ENCODE results near the gene HSD3B2. TPM values are rescaled to one million over a fixed set of nuclear protein-coding genes. Genes with fewer than 3 reads are reported as not detected.

The HSD3B2 gene
- total RNA-seq, 1 experiment from 2014 or later, result not detected

- H4K20me1 ChIP-seq (ENCODE audit: control insufficient read depth, insufficient read depth, insufficient read length), result no peaks in the 10 kb centered on the region
- no peak overlapping the region for H2BK12ac ChIP-seq (ENCODE audit: insufficient read length, low read depth, low read length)
- H4K91ac ChIP-seq (ENCODE audit: insufficient read length, low read depth, low read length), result no peak overlapping the region
- no peak for DNase-seq
- no peak overlapping the region for H2AK5ac ChIP-seq (ENCODE audit: insufficient read length, low read length)
- H3K18ac ChIP-seq (ENCODE audit: insufficient read length, low read depth, low read length), result no peak overlapping the region
- Mint-ChIP-seq H3K27me3 (ENCODE audit: low read depth) (no peaks in the 10 kb centered on the region; the same call in 1 of the 2 replicates), H3K4me1 (peaks cover 8 to 10% of the 10 kb centered on the region in 2 experiments), H3K36me3 (ENCODE audit: insufficient read depth in 1 of 3, low read depth in 3 of 3) (no peaks in the 10 kb centered on the region), H3K9me3 (no peaks in the 10 kb centered on the region), H3K4me3 (no peak overlapping the region), H3K27ac (no peak overlapping the region)
- H2BK15ac ChIP-seq (ENCODE audit: low read depth, low read length), result no peak overlapping the region
- no peak overlapping the region for H3K4me2 ChIP-seq (ENCODE audit: insufficient read depth, insufficient read length, low read length)
- no peaks in the 10 kb centered on the region for H3K9me3 ChIP-seq (ENCODE audit: control insufficient read depth, low read depth, low read length)
- no peak overlapping the region for H2BK5ac ChIP-seq (ENCODE audit: insufficient read length, low read length)
- H3K79me2 ChIP-seq (ENCODE audit: insufficient read depth, low read length), result no peaks in the 10 kb centered on the region
- no peak overlapping the region for H3K27ac ChIP-seq (ENCODE audit: insufficient read length, low read depth, low read length)
- no peak overlapping the region for H2BK20ac ChIP-seq (ENCODE audit: low read depth, low read length, poor library complexity, severe bottlenecking)
- no peak overlapping the region for H3K9ac ChIP-seq (ENCODE audit: extremely low read depth, insufficient read length, low read length)
- H3K4ac ChIP-seq (ENCODE audit: low read depth, low read length), result no peak overlapping the region
- H2BK120ac ChIP-seq (ENCODE audit: low read depth, low read length, poor library complexity, severe bottlenecking), result no peak overlapping the region
- H4K5ac ChIP-seq (ENCODE audit: insufficient read length, low read depth, low read length), result no peak overlapping the region
- no peaks in the 10 kb centered on the region for H3K27me3 ChIP-seq (ENCODE audit: insufficient read depth, low read length)
- no peak overlapping the region for H2AFZ ChIP-seq (ENCODE audit: low read length)
- no peaks in the 10 kb centered on the region; the same call in 1 of the 2 replicates for H3K4me1 ChIP-seq (ENCODE audit: insufficient read depth, low read length)
- H3T11ph ChIP-seq (ENCODE audit: low read length), result no peak overlapping the region
- H3K23me2 ChIP-seq (ENCODE audit: insufficient read length, low read depth, low read length, poor library complexity, severe bottlenecking), result no peaks in the 10 kb centered on the region
- no peak for TF ChIP-seq CTCF (conservative IDR thresholded peaks at IDR 0.05)
- no peak overlapping the region for H3K23ac ChIP-seq (ENCODE audit: insufficient read length, low read depth, low read length)
- H3K14ac ChIP-seq (ENCODE audit: insufficient read depth, low read length), result no peak overlapping the region
- H3K79me1 ChIP-seq (ENCODE audit: insufficient read depth, low read depth, low read length, poor library complexity, severe bottlenecking), result no peaks in the 10 kb centered on the region
- no peak overlapping the region for H4K8ac ChIP-seq (replicated peaks; ENCODE audit: insufficient read length, low read depth, low read length)
- no peak overlapping the region for H3K56ac ChIP-seq (ENCODE audit: insufficient read length, low read depth, low read length)
These were observed 7.7 kb downstream of the HSD3B2 start for GRCh38 chr1:119422631-119423030.
